Mammary epithelial cell (primary cell): Measurements from ENCODE around the gene UNK.

Source experiments
- EZH2 ChIP-seq: IDR thresholded peaks from 2 replicates; pipeline ENCODE4 v1.6.1; 2012; ENCODE audit warnings: low read length, inconsistent platforms, borderline replicate concordance
- TF ChIP-seq, protein P1 (sequence below), 2 donors: IDR thresholded peaks in 1 of 2; conservative IDR thresholded peaks in 1 of 2; 2 replicates each; pipeline ENCODE4 v1.5.1; 2011 to 2012; ENCODE audit warnings: inconsistent platforms in 2 of 2, low read length in 2 of 2, mild to moderate bottlenecking in 2 of 2, control low read depth in 1 of 2, low read depth in 1 of 2; ENCODE audit not compliant: insufficient read depth in 1 of 2; ENCODE audit errors: extremely low read depth in 1 of 2

DNA sequence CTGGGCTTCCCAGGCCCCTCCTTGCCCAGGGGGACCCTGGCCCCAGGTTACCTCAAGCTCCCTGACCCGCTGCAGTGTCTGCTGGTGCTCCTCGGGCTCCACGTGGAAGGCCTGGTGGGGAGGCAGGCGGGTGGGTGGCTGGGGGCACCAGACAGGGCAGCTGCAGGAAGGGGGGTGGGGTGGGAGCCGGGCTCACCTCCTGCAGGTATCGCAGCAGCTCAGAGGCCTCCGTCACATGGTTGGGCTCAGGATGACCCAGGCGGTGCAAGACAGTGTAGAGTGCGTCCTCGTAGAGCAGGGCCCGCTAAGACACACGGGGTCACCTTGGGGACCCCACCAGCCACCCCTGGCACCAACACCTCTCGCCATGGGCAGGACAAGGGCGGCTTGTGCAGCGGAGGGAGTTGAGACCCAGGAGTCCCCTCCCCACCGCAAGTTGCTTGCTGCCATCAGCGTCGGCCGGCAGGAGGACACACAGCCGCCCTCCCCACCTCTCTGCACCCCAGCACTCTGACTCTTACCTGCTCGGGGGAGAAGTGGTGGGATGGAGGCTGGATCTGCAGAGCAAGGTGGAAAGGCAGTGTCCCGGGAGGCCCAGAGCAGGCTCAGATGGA, 58.5 kb downstream of the UNK start:
- TF ChIP-seq, protein P1, sequence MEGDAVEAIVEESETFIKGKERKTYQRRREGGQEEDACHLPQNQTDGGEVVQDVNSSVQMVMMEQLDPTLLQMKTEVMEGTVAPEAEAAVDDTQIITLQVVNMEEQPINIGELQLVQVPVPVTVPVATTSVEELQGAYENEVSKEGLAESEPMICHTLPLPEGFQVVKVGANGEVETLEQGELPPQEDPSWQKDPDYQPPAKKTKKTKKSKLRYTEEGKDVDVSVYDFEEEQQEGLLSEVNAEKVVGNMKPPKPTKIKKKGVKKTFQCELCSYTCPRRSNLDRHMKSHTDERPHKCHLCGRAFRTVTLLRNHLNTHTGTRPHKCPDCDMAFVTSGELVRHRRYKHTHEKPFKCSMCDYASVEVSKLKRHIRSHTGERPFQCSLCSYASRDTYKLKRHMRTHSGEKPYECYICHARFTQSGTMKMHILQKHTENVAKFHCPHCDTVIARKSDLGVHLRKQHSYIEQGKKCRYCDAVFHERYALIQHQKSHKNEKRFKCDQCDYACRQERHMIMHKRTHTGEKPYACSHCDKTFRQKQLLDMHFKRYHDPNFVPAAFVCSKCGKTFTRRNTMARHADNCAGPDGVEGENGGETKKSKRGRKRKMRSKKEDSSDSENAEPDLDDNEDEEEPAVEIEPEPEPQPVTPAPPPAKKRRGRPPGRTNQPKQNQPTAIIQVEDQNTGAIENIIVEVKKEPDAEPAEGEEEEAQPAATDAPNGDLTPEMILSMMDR (conservative IDR thresholded peaks at IDR 0.05 in 1 of 2, IDR thresholded peaks at IDR 0.05 in 1 of 2; ENCODE audit: extremely low read depth in 1 of 2, insufficient read depth in 1 of 2, low read depth in 1 of 2, low read length in 2 of 2): no peak
- no peak for TF ChIP-seq EZH2
